Erythroblast (primary cell): ENCODE data around the gene XIRP2.

Experiments
- DNase-seq, 2 experiments: peaks; one replicate each; lab custom pipeline; 2025; lab: John Stamatoyannopoulos, UW
- GATA1 ChIP-seq: IDR thresholded peaks from 2 replicates; pipeline ENCODE4 v1.6.1; 2011; ENCODE audit warnings: low read depth, mild to moderate bottlenecking, control low read depth, low read length, moderate library complexity
- POLR2A ChIP-seq: IDR thresholded peaks from 2 replicates; pipeline ENCODE4 v1.6.1; 2011; ENCODE audit warnings: mild to moderate bottlenecking, low read length

XIRP2 gene

DNA sequence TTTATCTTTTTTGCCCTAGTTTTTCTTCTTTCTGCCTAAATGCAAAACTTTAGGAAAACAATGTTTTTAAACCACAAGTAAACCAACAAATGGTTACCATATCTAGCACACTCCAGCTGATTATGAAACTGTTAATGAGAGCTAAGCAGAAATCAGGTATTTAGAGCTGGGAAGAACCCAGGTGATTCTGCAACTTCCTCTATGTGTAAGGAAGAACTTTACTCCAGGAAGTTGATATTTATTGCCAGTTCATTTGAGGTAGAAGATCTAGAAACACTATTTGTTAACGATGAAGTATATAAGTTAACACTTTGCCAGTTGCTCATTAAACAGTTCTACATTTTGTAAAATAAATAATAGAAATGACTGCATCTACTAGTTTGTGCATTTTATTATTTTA is 409.7 kb downstream of the XIRP2 start:
- TF ChIP-seq POLR2A (no peak), GATA1 (no peak)
- DNase-seq = no peak
